ENCODE data around the gene MYD88. TPM values are rescaled to one million over a fixed set of nuclear protein-coding genes. Genes with fewer than 3 reads are reported as not detected.

Gene MYD88
- total RNA-seq, 1 experiment from 2014 or later = 14.8 TPM

- Histone ChIP-seq H3K27me3 (ENCODE audit: insufficient read depth, low read length) (no peaks in the 10 kb centered on the region), H3K36me3 (ENCODE audit: control insufficient read depth in 1 of 2, insufficient read depth in 2 of 2, low read length in 2 of 2) (no peaks in the 10 kb centered on the region), H2AFZ (ENCODE audit: low read depth, low read length, poor library complexity, severe bottlenecking) (no peak overlapping the region), H3K9me2 (ENCODE audit: insufficient read depth) (no peaks in the 10 kb centered on the region), H3K9me3 (ENCODE audit: control insufficient read depth in 1 of 2, insufficient read depth in 1 of 2, low read depth in 1 of 2, low read length in 2 of 2) (peaks cover 3 to 8% of the 10 kb centered on the region in 2 experiments; a peak in 2 of 4 replicates), H3K4me2 (ENCODE audit: low read length) (no peak overlapping the region), H3K4me1 (ENCODE audit: control insufficient read depth in 1 of 2, insufficient read depth in 2 of 2, low read length in 2 of 2) (no peaks in the 10 kb centered on the region), H3K4me3 (replicated peaks in 1 of 2; ENCODE audit: low read depth in 1 of 2, low read length in 2 of 2) (no peak overlapping the region), H3K9ac (ENCODE audit: low read length) (no peak overlapping the region), H4K20me1 (ENCODE audit: insufficient read depth) (no peaks in the 10 kb centered on the region; the same call in 1 of the 2 replicates), H3K27ac (ENCODE audit: low read depth, low read length) (no peak overlapping the region), H3K79me2 (ENCODE audit: insufficient read depth, low read length) (no peaks in the 10 kb centered on the region)
- RAD21 ChIA-PET (ENCODE audit: low non-redundant PET in 1 of 2, low total read pairs in 2 of 2, uncharacterized antibody in 2 of 2, unreplicated experiment in 2 of 2) = no interaction called here
- ATAC-seq = no peak
- no peak for TF ChIP-seq RAD21 (IDR thresholded peaks at IDR 0.05; ENCODE audit: low read depth)
- no peak for TF ChIP-seq ZFX (IDR thresholded peaks at IDR 0.05)
- no peak for TF ChIP-seq POLR2A (IDR thresholded peaks at IDR 0.05; ENCODE audit: borderline replicate concordance, extremely low read depth, insufficient read depth, insufficient read length)
- TF ChIP-seq SP1 (IDR thresholded peaks at IDR 0.05; ENCODE audit: low read depth) = no peak
- TF ChIP-seq CEBPB (IDR thresholded peaks at IDR 0.05; ENCODE audit: low read depth) = no peak
- no peak for TF ChIP-seq POLR2AphosphoS5 (IDR thresholded peaks at IDR 0.05; ENCODE audit: low read depth, low read length)
- no peak for TF ChIP-seq EZH2 (IDR thresholded peaks at IDR 0.05)
- no peak for TF ChIP-seq JUND (IDR thresholded peaks at IDR 0.05)
- no peak for TF ChIP-seq EGR1 (IDR thresholded peaks at IDR 0.05; ENCODE audit: low read depth)
- TF ChIP-seq SIN3A (IDR thresholded peaks at IDR 0.05; ENCODE audit: low read depth) = no peak
- no peak for TF ChIP-seq TCF7L2 (IDR thresholded peaks at IDR 0.05; ENCODE audit: borderline replicate concordance, extremely low read depth, insufficient read depth, insufficient read length)
- no peak for TF ChIP-seq ZNF274 (IDR thresholded peaks at IDR 0.05; ENCODE audit: low read depth, low read length)
- TF ChIP-seq MAX (IDR thresholded peaks at IDR 0.05) = no peak
- TF ChIP-seq FOSL1 (IDR thresholded peaks at IDR 0.05; ENCODE audit: low read depth) = no peak
- no peak for TF ChIP-seq YY1 (IDR thresholded peaks at IDR 0.05; ENCODE audit: extremely low read depth, insufficient replicate concordance, low read depth, low read length)
- no peak for TF ChIP-seq CBX3 (IDR thresholded peaks at IDR 0.05; ENCODE audit: low read depth)
- no peak for TF ChIP-seq ATF3 (IDR thresholded peaks at IDR 0.05)
- intact Hi-C loops (cut with micrococcal nuclease) = no loop called here
- POLR2A ChIA-PET = no interaction called here
- CTCF ChIA-PET = interaction anchor here (2.1 kb wide), 1 partner anchor 9 kb away, joined by 6 read pairs; no protein-coding TSS in a partner anchor
- BruUV-seq (replicated peaks) = no TSS peak
- no peak for DNase-seq (ENCODE audit: low read depth, low spot score)
Observed at GRCh38 chr3:38107911-38108648, 30.4 kb upstream of the MYD88 start.
